Lower leg skin (tissue), 3 donors: ENCODE results near the gene TTC21A.

Experiments
- POLR2A ChIP-seq, 2 donors: fragments of 450-650 bp; IDR thresholded peaks; one replicate each; pipeline ENCODE4 v1.6.1; 2016 to 2017; ENCODE audit warnings: antibody characterized with exemption in 2 of 2, mild to moderate bottlenecking in 1 of 2, moderate library complexity in 1 of 2
- TF ChIP-seq, protein P1 (sequence below), 3 donors: fragments of 450-650 bp; IDR thresholded peaks; one replicate each; pipeline ENCODE4 v1.5.1; 2016; ENCODE audit warnings: antibody characterized with exemption in 3 of 3, mild to moderate bottlenecking in 3 of 3, moderate library complexity in 2 of 3

DNA sequence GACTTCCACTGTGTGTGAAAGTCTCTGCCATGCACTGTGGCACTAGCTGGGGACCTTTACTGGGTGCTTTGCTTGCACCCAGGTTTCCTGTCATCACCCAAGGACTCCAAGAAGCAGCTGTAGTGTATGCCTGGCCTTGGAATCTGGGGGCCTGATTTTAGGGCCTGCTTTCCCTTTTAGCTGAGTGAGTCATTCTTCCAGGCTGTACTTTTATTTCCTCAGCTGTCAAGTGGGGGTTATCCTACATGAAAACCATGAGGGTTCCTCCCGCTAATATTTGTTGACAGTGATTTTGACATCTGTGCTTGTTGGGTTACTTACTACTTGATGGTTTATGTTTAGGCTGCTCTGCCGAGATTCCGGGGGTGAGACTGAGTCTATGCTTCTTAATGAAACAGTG, 18.6 kb upstream of the TTC21A start:
- TF ChIP-seq, protein P1, sequence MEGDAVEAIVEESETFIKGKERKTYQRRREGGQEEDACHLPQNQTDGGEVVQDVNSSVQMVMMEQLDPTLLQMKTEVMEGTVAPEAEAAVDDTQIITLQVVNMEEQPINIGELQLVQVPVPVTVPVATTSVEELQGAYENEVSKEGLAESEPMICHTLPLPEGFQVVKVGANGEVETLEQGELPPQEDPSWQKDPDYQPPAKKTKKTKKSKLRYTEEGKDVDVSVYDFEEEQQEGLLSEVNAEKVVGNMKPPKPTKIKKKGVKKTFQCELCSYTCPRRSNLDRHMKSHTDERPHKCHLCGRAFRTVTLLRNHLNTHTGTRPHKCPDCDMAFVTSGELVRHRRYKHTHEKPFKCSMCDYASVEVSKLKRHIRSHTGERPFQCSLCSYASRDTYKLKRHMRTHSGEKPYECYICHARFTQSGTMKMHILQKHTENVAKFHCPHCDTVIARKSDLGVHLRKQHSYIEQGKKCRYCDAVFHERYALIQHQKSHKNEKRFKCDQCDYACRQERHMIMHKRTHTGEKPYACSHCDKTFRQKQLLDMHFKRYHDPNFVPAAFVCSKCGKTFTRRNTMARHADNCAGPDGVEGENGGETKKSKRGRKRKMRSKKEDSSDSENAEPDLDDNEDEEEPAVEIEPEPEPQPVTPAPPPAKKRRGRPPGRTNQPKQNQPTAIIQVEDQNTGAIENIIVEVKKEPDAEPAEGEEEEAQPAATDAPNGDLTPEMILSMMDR (IDR thresholded peaks at IDR 0.05) = no peak
- no peak for TF ChIP-seq POLR2A (IDR thresholded peaks at IDR 0.05)
